B cell (primary cell): Measurements from ENCODE around the gene TBCD. TPM values are rescaled to one million over a fixed set of nuclear protein-coding genes. Genes with fewer than 3 reads are reported as not detected.
A peak's percentile ranks its signal among the peaks of the same experiment; 100 is the strongest.

Experiments used
- ATAC-seq: fragments of 200-7000 bp; cut with Tn5 transposase; one replicate; pipeline ENCODE4 v1.10.0; 2021; ENCODE audit warnings: low read depth, mild to moderate bottlenecking, moderate number of reproducible peaks, moderate library complexity
- CTCF ChIA-PET: fragments of 350-600 bp; sonication (Branson Sonifier 250); formaldehyde crosslinking; loops from one replicate; lab custom pipeline; 2021; ENCODE audit warnings: antibody characterized with exemption, inconsistent platforms; lab: Charles Lee
- POLR2A ChIA-PET: fragments of 350-600 bp; sonication (Branson Sonifier 250); formaldehyde crosslinking; loops from one replicate; lab custom pipeline; 2021; ENCODE audit warnings: antibody characterized with exemption; lab: Charles Lee
- DNase-seq: peaks from one replicate; pipeline ENCODE4 v3.0.0; 2013
- H2AFZ ChIP-seq: 2 replicates; pipeline ENCODE4 v1.6.1; 2012; ENCODE audit warnings: mild to moderate bottlenecking, low read depth, low read length; ENCODE audit not compliant: insufficient read depth, poor library complexity, severe bottlenecking
- H3K27ac ChIP-seq, 2 donors: 1 replicate in 1 of 2; 2 replicates in 1 of 2; pipeline ENCODE4 v1.5.1; 2012 to 2013; ENCODE audit warnings: low read length in 2 of 2, mild to moderate bottlenecking in 2 of 2, moderate library complexity in 1 of 2
- H3K27me3 ChIP-seq, 4 experiments: fragments of 200-600 bp in 1 of 4; sonication (generic) in 1 of 4; replicated peaks in 1 of 4; 1 replicate in 2 of 4; 2 replicates in 2 of 4; pipeline versions ENCODE4 v1.6.1 to v1.7.0; 2013 to 2016; ENCODE audit warnings: low read length in 3 of 4, mild to moderate bottlenecking in 2 of 4, mixed read lengths in 1 of 4, moderate library complexity in 1 of 4; ENCODE audit not compliant: insufficient read depth in 4 of 4, control insufficient read depth in 3 of 4; ENCODE audit errors: control extremely low read depth in 1 of 4
- H3K36me3 ChIP-seq, 2 experiments: replicated peaks in 1 of 2; 1 replicate in 1 of 2; 2 replicates in 1 of 2; pipeline versions ENCODE4 v1.6.1 to v1.7.1; 2013; ENCODE audit warnings: low read length in 1 of 2; ENCODE audit not compliant: insufficient read depth in 2 of 2, control insufficient read depth in 1 of 2; ENCODE audit errors: control extremely low read depth in 1 of 2, extremely low read depth in 1 of 2
- H3K4me1 ChIP-seq, 2 donors: fragments of 200-600 bp in 1 of 2; sonication (generic) in 1 of 2; 1 replicate in 1 of 2; 2 replicates in 1 of 2; pipeline versions ENCODE4 v1.5.1 to v1.6.1; 2013 to 2017; ENCODE audit warnings: low read length in 2 of 2; ENCODE audit not compliant: control insufficient read depth in 2 of 2, insufficient read depth in 2 of 2
- H3K4me2 ChIP-seq: replicated peaks from 2 replicates; pipeline ENCODE3; 2012; ENCODE audit warnings: mild to moderate bottlenecking, low read depth, low read length; ENCODE audit not compliant: poor library complexity, severe bottlenecking
- H3K4me3 ChIP-seq, 5 experiments: fragments of 200-600 bp in 1 of 5; sonication (generic) in 1 of 5; 1 replicate in 3 of 5; 2 replicates in 2 of 5; pipeline versions ENCODE4 v1.5.1 to v1.7.0; 2011 to 2016; ENCODE audit warnings: low read length in 4 of 5, mild to moderate bottlenecking in 4 of 5, low read depth in 2 of 5, control low read depth in 1 of 5, moderate library complexity in 1 of 5; ENCODE audit not compliant: insufficient read depth in 1 of 5; ENCODE audit errors: control extremely low read depth in 1 of 5, extremely low read depth in 1 of 5
- H3K79me2 ChIP-seq: fragments of 200-600 bp; sonication (generic); one replicate; pipeline ENCODE4 v1.6.0; 2016; ENCODE audit warnings: low read length; ENCODE audit not compliant: control insufficient read depth, insufficient read depth
- H3K9ac ChIP-seq: fragments of 200-600 bp; sonication (generic); 2 replicates; pipeline ENCODE4 v1.6.1; 2017; ENCODE audit warnings: mild to moderate bottlenecking, low read length, moderate library complexity
- H3K9me3 ChIP-seq, 3 donors: one replicate each; pipeline versions ENCODE4 v1.6.1 to v1.7.1; 2013; ENCODE audit warnings: low read length in 2 of 3; ENCODE audit not compliant: control insufficient read depth in 2 of 3, insufficient read depth in 1 of 3; ENCODE audit errors: control extremely low read depth in 1 of 3
- H4K20me1 ChIP-seq: 2 replicates; pipeline ENCODE4 v1.6.0; 2012; ENCODE audit warnings: mild to moderate bottlenecking, low read length; ENCODE audit not compliant: insufficient read depth, control insufficient read depth, poor library complexity, severe bottlenecking
- H3K27ac Mint-ChIP-seq: one replicate; pipeline ENCODE4 v1.8.0; 2021; ENCODE audit warnings: mixed read lengths
- H3K27me3 Mint-ChIP-seq: one replicate; pipeline ENCODE4 v1.8.0; 2021; ENCODE audit warnings: mixed read lengths
- H3K4me1 Mint-ChIP-seq: one replicate; pipeline ENCODE4 v1.8.0; 2021; ENCODE audit warnings: mixed read lengths
- H3K4me3 Mint-ChIP-seq: one replicate; pipeline ENCODE4 v1.8.0; 2021; ENCODE audit warnings: mixed read lengths
- H3K9me3 Mint-ChIP-seq: one replicate; pipeline ENCODE4 v1.8.0; 2022; ENCODE audit warnings: mixed read lengths; ENCODE audit not compliant: insufficient read depth
- CTCF ChIP-seq: fragments of 200-600 bp; IDR thresholded peaks from one replicate; pipeline ENCODE4 v1.8.0; 2022; ENCODE audit warnings: antibody characterized with exemption, mild to moderate bottlenecking
- EZH2 ChIP-seq: IDR thresholded peaks from 2 replicates; pipeline ENCODE4 v1.6.1; 2012; ENCODE audit warnings: borderline replicate concordance, low read depth, mild to moderate bottlenecking, moderate library complexity, low read length; ENCODE audit not compliant: insufficient read depth, poor library complexity, severe bottlenecking
- WGBS: methylation state at CpG from one replicate; pipeline ENCODE4 v1.1.5; 2013; ENCODE audit warnings: missing lambda C conversion rate; ENCODE audit not compliant: insufficient coverage; 5-methylcytosine and 5-hydroxymethylcytosine counted together
- intact Hi-C: fragments of 100-400 bp; cut with micrococcal nuclease; formaldehyde crosslinking; loops from one replicate; pipeline ENCODE4 v1.10.0; 2022
- polyA plus RNA-seq: library from polyadenylated mRNA; depleted of rRNA; stranded (reverse); fragments of >200 nt; gene quantifications from 2 replicates; pipeline ENCODE4 v1.2.3, GENCODE V29; 2012
- total RNA-seq, 2 donors: library from RNA; stranded (reverse); fragments of 120-200 nt in 1 of 2; gene quantifications; 1 replicate in 1 of 2; 2 replicates in 1 of 2; pipeline versions ENCODE4 v1.2.3 to v1.2.4, GENCODE V29; 2013 to 2022

The TBCD gene
- total and polyA plus RNA-seq, 2 donors (not counting 1 experiment from before 2014, with no cell fraction given): 60.8 to 101 TPM

GRCh38 chr17:82820278-82821251, 68.7 kb downstream of the TBCD start:
- no peak overlapping the region for H3K4me3 ChIP-seq
- H3K4me3 Mint-ChIP-seq: peak overlapping the region; percentile 61
- ChIA-PET POLR2A (interaction anchor here (0.7 to 3.8 kb wide), 2 partner anchors 12 to 52 kb away, joined by 3 to 22 read pairs; no protein-coding TSS in a partner anchor), CTCF (interaction anchor here (0.9 to 4.1 kb wide), 8 partner anchors 15 to 94 kb away, joined by 3 to 39 read pairs (median 4); no protein-coding TSS in a partner anchor)
- intact Hi-C loops: no loop called here
- H3K4me1 Mint-ChIP-seq: peaks cover 29% of the 10 kb centered on the region
- H3K9ac ChIP-seq: no peak overlapping the region
- peaks cover 0 to 12% (median 6%) of the 10 kb centered on the region in 3 donors for H3K9me3 ChIP-seq
- no peak overlapping the region for H2AFZ ChIP-seq
- H3K36me3 ChIP-seq: peaks cover 0 to 2% of the 10 kb centered on the region in 2 experiments
- no peaks in the 10 kb centered on the region for H4K20me1 ChIP-seq
- DNase-seq (no peak), ATAC-seq (no peak)
- H3K9me3 Mint-ChIP-seq: peaks cover 6% of the 10 kb centered on the region
- no peaks in the 10 kb centered on the region for H3K27me3 ChIP-seq
- H3K27me3 Mint-ChIP-seq: no peaks in the 10 kb centered on the region
- no peak overlapping the region for H3K27ac ChIP-seq
- peak overlapping the region; percentile 51 for H3K27ac Mint-ChIP-seq
- peaks cover 24 to 30% of the 10 kb centered on the region in 2 donors for H3K4me1 ChIP-seq
- TF ChIP-seq CTCF: no peak
- TF ChIP-seq EZH2: no peak
- H3K79me2 ChIP-seq: no peaks in the 10 kb centered on the region
- WGBS: 100% methylated on average over 5 of the region's 5 CpGs
- no peak overlapping the region for H3K4me2 ChIP-seq
